ENCODE results near the gene DERA. TPM values are rescaled to one million over a fixed set of nuclear protein-coding genes. Genes with fewer than 3 reads are reported as not detected.

The DERA gene
- total and polyA plus RNA-seq, 9 of the 15 experiments (the other 6 are each of a cell fraction or from before 2014, with no cell fraction given): 5.5 to 15.5 (median 7.8) TPM

DNA sequence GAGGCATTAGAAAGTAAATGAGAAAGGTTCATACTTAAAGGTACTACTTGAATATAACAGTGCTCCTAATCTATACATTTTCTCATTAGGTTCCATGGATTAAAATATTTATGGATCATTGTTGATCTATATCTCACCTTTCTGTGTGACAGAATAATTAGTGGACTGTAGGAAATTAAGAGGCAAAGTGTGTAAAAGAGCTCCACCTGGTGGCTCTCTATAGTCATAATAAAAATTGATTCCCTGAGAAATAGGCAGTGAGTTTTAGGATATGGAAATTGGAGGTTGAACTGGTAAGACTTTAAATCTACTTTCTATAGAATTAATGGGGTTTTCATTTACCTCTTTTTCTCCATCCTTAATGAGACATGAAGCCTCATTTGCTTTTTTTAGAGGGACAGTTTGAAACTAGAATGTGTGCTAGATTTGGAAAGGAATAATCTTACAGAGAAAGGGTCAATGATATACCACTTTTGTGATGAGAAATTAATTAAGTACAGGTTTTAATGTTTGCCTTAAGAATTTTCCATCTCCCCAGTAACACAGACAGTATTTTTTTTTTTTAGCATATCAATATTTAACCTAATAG lies 11.8 kb upstream of the DERA start (continued):
- TF ChIP-seq, protein P1, sequence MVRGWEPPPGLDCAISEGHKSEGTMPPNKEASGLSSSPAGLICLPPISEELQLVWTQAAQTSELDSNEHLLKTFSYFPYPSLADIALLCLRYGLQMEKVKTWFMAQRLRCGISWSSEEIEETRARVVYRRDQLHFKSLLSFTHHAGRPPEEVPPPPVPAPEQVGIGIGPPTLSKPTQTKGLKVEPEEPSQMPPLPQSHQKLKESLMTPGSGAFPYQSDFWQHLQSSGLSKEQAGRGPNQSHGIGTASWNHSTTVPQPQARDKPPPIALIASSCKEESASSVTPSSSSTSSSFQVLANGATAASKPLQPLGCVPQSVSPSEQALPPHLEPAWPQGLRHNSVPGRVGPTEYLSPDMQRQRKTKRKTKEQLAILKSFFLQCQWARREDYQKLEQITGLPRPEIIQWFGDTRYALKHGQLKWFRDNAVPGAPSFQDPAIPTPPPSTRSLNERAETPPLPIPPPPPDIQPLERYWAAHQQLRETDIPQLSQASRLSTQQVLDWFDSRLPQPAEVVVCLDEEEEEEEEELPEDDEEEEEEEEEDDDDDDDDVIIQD (CRISPR knock-in tag; IDR thresholded peaks at IDR 0.05): no peak
- no peak for TF ChIP-seq CBFB (CRISPR knock-in tag; IDR thresholded peaks at IDR 0.05)
- TF ChIP-seq, protein P2, sequence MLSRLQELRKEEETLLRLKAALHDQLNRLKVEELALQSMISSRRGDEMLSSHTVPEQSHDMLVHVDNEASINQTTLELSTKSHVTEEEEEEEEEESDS (CRISPR knock-in tag; IDR thresholded peaks at IDR 0.05): no peak
- TF ChIP-seq, protein P3, sequence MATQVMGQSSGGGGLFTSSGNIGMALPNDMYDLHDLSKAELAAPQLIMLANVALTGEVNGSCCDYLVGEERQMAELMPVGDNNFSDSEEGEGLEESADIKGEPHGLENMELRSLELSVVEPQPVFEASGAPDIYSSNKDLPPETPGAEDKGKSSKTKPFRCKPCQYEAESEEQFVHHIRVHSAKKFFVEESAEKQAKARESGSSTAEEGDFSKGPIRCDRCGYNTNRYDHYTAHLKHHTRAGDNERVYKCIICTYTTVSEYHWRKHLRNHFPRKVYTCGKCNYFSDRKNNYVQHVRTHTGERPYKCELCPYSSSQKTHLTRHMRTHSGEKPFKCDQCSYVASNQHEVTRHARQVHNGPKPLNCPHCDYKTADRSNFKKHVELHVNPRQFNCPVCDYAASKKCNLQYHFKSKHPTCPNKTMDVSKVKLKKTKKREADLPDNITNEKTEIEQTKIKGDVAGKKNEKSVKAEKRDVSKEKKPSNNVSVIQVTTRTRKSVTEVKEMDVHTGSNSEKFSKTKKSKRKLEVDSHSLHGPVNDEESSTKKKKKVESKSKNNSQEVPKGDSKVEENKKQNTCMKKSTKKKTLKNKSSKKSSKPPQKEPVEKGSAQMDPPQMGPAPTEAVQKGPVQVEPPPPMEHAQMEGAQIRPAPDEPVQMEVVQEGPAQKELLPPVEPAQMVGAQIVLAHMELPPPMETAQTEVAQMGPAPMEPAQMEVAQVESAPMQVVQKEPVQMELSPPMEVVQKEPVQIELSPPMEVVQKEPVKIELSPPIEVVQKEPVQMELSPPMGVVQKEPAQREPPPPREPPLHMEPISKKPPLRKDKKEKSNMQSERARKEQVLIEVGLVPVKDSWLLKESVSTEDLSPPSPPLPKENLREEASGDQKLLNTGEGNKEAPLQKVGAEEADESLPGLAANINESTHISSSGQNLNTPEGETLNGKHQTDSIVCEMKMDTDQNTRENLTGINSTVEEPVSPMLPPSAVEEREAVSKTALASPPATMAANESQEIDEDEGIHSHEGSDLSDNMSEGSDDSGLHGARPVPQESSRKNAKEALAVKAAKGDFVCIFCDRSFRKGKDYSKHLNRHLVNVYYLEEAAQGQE (IDR thresholded peaks at IDR 0.05; ENCODE audit: borderline replicate concordance): peak; percentile 7; the same call in 1 of the 2 replicates
- TF ChIP-seq, protein P3 (CRISPR knock-in tag; IDR thresholded peaks at IDR 0.05; ENCODE audit: low read depth): no peak
- TF ChIP-seq ARHGAP35 (IDR thresholded peaks at IDR 0.05; ENCODE audit: partially characterized antibody): no peak
- no peak for TF ChIP-seq ZNF431 (CRISPR knock-in tag; IDR thresholded peaks at IDR 0.05)
- TF ChIP-seq MEIS2 (IDR thresholded peaks at IDR 0.05; ENCODE audit: partially characterized antibody): peak; percentile 18
- TF ChIP-seq, protein P4, sequence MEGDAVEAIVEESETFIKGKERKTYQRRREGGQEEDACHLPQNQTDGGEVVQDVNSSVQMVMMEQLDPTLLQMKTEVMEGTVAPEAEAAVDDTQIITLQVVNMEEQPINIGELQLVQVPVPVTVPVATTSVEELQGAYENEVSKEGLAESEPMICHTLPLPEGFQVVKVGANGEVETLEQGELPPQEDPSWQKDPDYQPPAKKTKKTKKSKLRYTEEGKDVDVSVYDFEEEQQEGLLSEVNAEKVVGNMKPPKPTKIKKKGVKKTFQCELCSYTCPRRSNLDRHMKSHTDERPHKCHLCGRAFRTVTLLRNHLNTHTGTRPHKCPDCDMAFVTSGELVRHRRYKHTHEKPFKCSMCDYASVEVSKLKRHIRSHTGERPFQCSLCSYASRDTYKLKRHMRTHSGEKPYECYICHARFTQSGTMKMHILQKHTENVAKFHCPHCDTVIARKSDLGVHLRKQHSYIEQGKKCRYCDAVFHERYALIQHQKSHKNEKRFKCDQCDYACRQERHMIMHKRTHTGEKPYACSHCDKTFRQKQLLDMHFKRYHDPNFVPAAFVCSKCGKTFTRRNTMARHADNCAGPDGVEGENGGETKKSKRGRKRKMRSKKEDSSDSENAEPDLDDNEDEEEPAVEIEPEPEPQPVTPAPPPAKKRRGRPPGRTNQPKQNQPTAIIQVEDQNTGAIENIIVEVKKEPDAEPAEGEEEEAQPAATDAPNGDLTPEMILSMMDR (IDR thresholded peaks at IDR 0.05 in 2 of 3, conservative IDR thresholded peaks at IDR 0.05 in 1 of 3; ENCODE audit: insufficient read depth in 2 of 3, low read depth in 1 of 3, low read length in 3 of 3): peak in 1 of 3 experiments; percentile 60; a peak in 2 of 6 replicates
- TF ChIP-seq, protein P5, sequence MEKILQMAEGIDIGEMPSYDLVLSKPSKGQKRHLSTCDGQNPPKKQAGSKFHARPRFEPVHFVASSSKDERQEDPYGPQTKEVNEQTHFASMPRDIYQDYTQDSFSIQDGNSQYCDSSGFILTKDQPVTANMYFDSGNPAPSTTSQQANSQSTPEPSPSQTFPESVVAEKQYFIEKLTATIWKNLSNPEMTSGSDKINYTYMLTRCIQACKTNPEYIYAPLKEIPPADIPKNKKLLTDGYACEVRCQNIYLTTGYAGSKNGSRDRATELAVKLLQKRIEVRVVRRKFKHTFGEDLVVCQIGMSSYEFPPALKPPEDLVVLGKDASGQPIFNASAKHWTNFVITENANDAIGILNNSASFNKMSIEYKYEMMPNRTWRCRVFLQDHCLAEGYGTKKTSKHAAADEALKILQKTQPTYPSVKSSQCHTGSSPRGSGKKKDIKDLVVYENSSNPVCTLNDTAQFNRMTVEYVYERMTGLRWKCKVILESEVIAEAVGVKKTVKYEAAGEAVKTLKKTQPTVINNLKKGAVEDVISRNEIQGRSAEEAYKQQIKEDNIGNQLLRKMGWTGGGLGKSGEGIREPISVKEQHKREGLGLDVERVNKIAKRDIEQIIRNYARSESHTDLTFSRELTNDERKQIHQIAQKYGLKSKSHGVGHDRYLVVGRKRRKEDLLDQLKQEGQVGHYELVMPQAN (IDR thresholded peaks at IDR 0.05; ENCODE audit: borderline replicate concordance): no peak
- no peak for TF ChIP-seq TAL1 (IDR thresholded peaks at IDR 0.05)
- TF ChIP-seq MCM3 (IDR thresholded peaks at IDR 0.05): no peak
- TF ChIP-seq RAD21 (CRISPR knock-in tag; conservative IDR thresholded peaks at IDR 0.05 in 1 of 2, IDR thresholded peaks at IDR 0.05 in 1 of 2): peak; percentile 19 to 41; a peak in 2 of 4 replicates
- 0 out of 2 replicates have a peak, but pooled peaks have one; percentile 3 for TF ChIP-seq SMC3 (conservative IDR thresholded peaks at IDR 0.05; ENCODE audit: insufficient read depth, low read depth, low read length)

Measured in K562 (cell line).